ENCODE measurements around the gene TSPAN18.

TSPAN18 gene

GRCh38 chr11:44884056-44884455 lies 157.3 kb downstream of the TSPAN18 start:
- TF ChIP-seq, protein P1, sequence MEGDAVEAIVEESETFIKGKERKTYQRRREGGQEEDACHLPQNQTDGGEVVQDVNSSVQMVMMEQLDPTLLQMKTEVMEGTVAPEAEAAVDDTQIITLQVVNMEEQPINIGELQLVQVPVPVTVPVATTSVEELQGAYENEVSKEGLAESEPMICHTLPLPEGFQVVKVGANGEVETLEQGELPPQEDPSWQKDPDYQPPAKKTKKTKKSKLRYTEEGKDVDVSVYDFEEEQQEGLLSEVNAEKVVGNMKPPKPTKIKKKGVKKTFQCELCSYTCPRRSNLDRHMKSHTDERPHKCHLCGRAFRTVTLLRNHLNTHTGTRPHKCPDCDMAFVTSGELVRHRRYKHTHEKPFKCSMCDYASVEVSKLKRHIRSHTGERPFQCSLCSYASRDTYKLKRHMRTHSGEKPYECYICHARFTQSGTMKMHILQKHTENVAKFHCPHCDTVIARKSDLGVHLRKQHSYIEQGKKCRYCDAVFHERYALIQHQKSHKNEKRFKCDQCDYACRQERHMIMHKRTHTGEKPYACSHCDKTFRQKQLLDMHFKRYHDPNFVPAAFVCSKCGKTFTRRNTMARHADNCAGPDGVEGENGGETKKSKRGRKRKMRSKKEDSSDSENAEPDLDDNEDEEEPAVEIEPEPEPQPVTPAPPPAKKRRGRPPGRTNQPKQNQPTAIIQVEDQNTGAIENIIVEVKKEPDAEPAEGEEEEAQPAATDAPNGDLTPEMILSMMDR (conservative IDR thresholded peaks at IDR 0.05; ENCODE audit: control insufficient read depth, insufficient read depth, low read depth, low read length): no peak
- no peak for DNase-seq (ENCODE audit: low read depth)
- H3K4me3 ChIP-seq (ENCODE audit: control insufficient read depth, low read depth, low read length): no peak overlapping the region

- TF ChIP-seq, protein P1 (conservative IDR thresholded peaks at IDR 0.05; ENCODE audit: control insufficient read depth, insufficient read depth, low read depth, low read length): no peak
- no peak overlapping the region for H3K4me3 ChIP-seq (ENCODE audit: control insufficient read depth, low read depth, low read length)
- DNase-seq (ENCODE audit: low read depth): no peak
Observed at GRCh38 chr11:44885065-44885810, 158.5 kb downstream of the TSPAN18 start.

GRCh38 chr11:44885919-44886789 lies 159.4 kb downstream of the TSPAN18 start:
- no peak overlapping the region for H3K4me3 ChIP-seq (ENCODE audit: control insufficient read depth, low read depth, low read length)
- TF ChIP-seq, protein P1 (conservative IDR thresholded peaks at IDR 0.05; ENCODE audit: control insufficient read depth, insufficient read depth, low read depth, low read length): no peak
- no peak for DNase-seq (ENCODE audit: low read depth)

GRCh38 chr11:44886790-44887140 lies 160.0 kb downstream of the TSPAN18 start:
- TF ChIP-seq, protein P1 (conservative IDR thresholded peaks at IDR 0.05; ENCODE audit: control insufficient read depth, insufficient read depth, low read depth, low read length): no peak
- DNase-seq (ENCODE audit: low read depth): peak; percentile 64
- H3K4me3 ChIP-seq (ENCODE audit: control insufficient read depth, low read depth, low read length): no peak overlapping the region

DNA sequence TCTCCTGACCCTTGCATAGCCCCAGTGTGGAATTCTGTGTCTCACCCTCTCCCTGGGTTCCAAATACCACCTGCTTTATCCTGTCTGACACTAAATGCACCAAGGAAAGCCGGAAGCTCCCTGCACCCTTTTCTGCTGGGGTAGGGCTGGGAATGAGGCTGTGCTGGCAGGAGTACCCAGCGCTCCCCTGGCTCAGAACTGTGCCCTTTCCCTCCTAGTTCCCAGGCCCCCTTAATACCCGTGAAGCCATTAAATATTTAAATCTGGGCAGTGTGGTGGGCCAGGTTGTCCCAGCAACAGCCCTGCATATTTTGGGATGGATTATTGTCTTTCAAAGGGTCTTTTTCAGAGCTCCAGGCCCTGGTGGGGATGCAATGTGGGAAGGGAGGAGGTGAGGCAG lies 160.9 kb downstream of the TSPAN18 start:
- TF ChIP-seq, protein P1 (conservative IDR thresholded peaks at IDR 0.05; ENCODE audit: control insufficient read depth, insufficient read depth, low read depth, low read length): no peak
- no peak for DNase-seq (ENCODE audit: low read depth)

GRCh38 chr11:44889266-44889665 lies 162.5 kb downstream of the TSPAN18 start:
- TF ChIP-seq, protein P1 (conservative IDR thresholded peaks at IDR 0.05; ENCODE audit: control insufficient read depth, insufficient read depth, low read depth, low read length): no peak
- H3K4me3 ChIP-seq (ENCODE audit: control insufficient read depth, low read depth, low read length): no peak overlapping the region
- DNase-seq (ENCODE audit: low read depth): no peak

More for the DNA sequence above, 160.9 kb downstream of the TSPAN18 start:
- no peak overlapping the region for H3K4me3 ChIP-seq (ENCODE audit: control insufficient read depth, low read depth, low read length)

Measured in fibroblast of mammary gland (primary cell).